ENCODE measurements around the gene CCDC154. TPM values are rescaled to one million over a fixed set of nuclear protein-coding genes. Genes with fewer than 3 reads are reported as not detected.
A peak's percentile ranks its signal among the peaks of the same experiment; 100 is the strongest.

The CCDC154 gene
- total and polyA plus RNA-seq, 9 of the 15 experiments (the other 6 are each of a cell fraction or from before 2014, with no cell fraction given): 0.15 to 1.4 (median 0.20) TPM; not detected in 5

DNA sequence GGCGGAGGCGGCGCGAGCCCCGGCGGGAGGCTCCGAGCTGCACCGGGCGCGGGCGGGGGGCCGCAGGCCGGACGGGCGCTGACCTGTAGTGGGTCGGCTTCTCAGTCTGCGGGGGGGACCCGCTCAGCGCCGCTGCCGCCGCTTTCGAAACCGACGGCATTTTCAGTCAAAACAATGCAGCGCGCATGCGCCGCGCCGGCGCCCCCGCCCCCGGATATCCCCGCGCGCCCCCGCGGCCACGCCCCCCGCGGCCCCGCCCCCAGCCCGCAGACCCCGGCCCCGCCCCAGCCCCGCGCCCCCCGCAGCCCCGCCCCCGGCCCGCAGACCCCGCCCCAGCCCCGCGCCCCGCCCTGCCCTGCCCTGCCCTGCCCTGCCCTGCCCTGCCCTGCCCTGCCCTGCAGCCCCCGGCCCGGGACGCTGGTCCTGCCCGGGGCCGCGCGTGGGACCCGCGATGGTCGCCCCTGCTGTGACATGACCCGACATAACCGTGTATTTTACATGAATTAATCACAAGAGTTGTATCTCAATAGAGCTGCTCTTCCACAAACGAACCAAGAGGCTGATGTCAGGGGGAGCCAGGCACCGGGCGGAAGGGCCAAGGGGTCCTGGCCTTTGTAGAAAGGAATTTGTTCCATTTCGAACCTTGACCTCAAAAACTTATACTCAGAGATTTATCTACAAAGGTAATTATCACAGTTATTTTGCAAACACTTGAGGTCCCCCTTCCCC lies 29.7 kb downstream of the CCDC154 start, which contains the start of gene UNKL (continued):
- TF ChIP-seq ZNF780A (CRISPR knock-in tag; IDR thresholded peaks at IDR 0.05): no peak
- no peak for TF ChIP-seq MIER1 (IDR thresholded peaks at IDR 0.05; ENCODE audit: low read depth)
- no peak for TF ChIP-seq ZFP30 (CRISPR knock-in tag; IDR thresholded peaks at IDR 0.05; ENCODE audit: borderline replicate concordance)
- no peak for TF ChIP-seq BDP1 (IDR thresholded peaks at IDR 0.05; ENCODE audit: insufficient read depth, insufficient read length)
- TF ChIP-seq FOXA3 (CRISPR knock-in tag; conservative IDR thresholded peaks at IDR 0.05 in 1 of 2, IDR thresholded peaks at IDR 0.05 in 1 of 2): no peak
- no peak for TF ChIP-seq ZNF584 (CRISPR knock-in tag; IDR thresholded peaks at IDR 0.05; ENCODE audit: low read depth)
- no peak for TF ChIP-seq ZNF766 (CRISPR knock-in tag; conservative IDR thresholded peaks at IDR 0.05)
- no peak for TF ChIP-seq TCF7 (IDR thresholded peaks at IDR 0.05; ENCODE audit: borderline replicate concordance)
- no peak for TF ChIP-seq NFIC (IDR thresholded peaks at IDR 0.05)
- no peak for TF ChIP-seq DDX20 (tag; IDR thresholded peaks at IDR 0.05; ENCODE audit: low read depth)
- TF ChIP-seq ZBTB7A (IDR thresholded peaks at IDR 0.05; ENCODE audit: borderline replicate concordance, control insufficient read depth, low read depth, low read length): peak; percentile 13; the same call in 1 of the 2 replicates
- TF ChIP-seq ZNF431 (CRISPR knock-in tag; IDR thresholded peaks at IDR 0.05): no peak
- no peak for TF ChIP-seq ZNF507 (tag; conservative IDR thresholded peaks at IDR 0.05)
- TF ChIP-seq PRMT5 (CRISPR knock-in tag; IDR thresholded peaks at IDR 0.05): no peak
